Activated T-helper 1 cell treated with anti-CD3 and anti-CD28 coated beads, Interleukin-2, amount 50 U/mL, for 16 hours (primary cell): ENCODE measurements around the gene MFSD12.
"Not testable (repeated sequence)": the region's sequence is repeated elsewhere in the genome, so short reads cannot be mapped to it uniquely, and the experiment has no call there.

ENCODE experiments used
- DNase-seq, 2 donors: peaks; one replicate each; pipeline ENCODE4 v3.0.0-alpha.2; 2020; ENCODE audit warnings: low read depth in 1 of 2, low spot score in 1 of 2

MFSD12 gene

GRCh38 chr19:3508771-3509535, 48.4 kb downstream of the MFSD12 start:
- DNase-seq, result no peak

GRCh38 chr19:3508121-3508661, 49.2 kb downstream of the MFSD12 start:
- not testable (repeated sequence) for DNase-seq

GRCh38 chr19:3507371-3508120, 49.8 kb downstream of the MFSD12 start:
- DNase-seq, result no peak

- DNase-seq, result no peak
Observed at GRCh38 chr19:3506384-3507340, 50.7 kb downstream of the MFSD12 start.

GRCh38 chr19:3505598-3506383, 51.6 kb downstream of the MFSD12 start, which contains the start of gene FZR1:
TSS of gene FZR1 (plus strand) at chr19:3506311. CDS start at chr19:3522990, 16,679 bp downstream.
- DNase-seq, result peak; percentile 99 to 100

GRCh38 chr19:3504735-3505134, 52.7 kb downstream of the MFSD12 start:
- no peak for DNase-seq

- no peak for DNase-seq
Observed at GRCh38 chr19:3503036-3503572, 54.3 kb downstream of the MFSD12 start.

- no peak for DNase-seq
Observed at GRCh38 chr19:3501780-3502179, 55.6 kb downstream of the MFSD12 start.

GRCh38 chr19:3500429-3501101, 56.8 kb downstream of the MFSD12 start, which contains the start of gene DOHH:
TSS of gene DOHH (minus strand) at chr19:3500674. CDS start at chr19:3496814, 3,860 bp downstream.
- DNase-seq, result peak; percentile 89 to 91

GRCh38 chr19:3499738-3500428, 57.5 kb downstream of the MFSD12 start:
- DNase-seq, result no peak

- DNase-seq, result no peak
Observed at GRCh38 chr19:3497757-3498520, 59.4 kb downstream of the MFSD12 start.

- DNase-seq, result no peak
Observed at GRCh38 chr19:3496392-3497273, 60.8 kb downstream of the MFSD12 start.

GRCh38 chr19:3494559-3494958, 62.8 kb downstream of the MFSD12 start:
- peak in 1 of 2 donors; percentile 35 for DNase-seq
